Breast epithelium (tissue), 4 donors: ENCODE data around the gene TBCC. TPM values are rescaled to one million over a fixed set of nuclear protein-coding genes. Genes with fewer than 3 reads are reported as not detected.

ENCODE experiments used
- DNase-seq, 2 donors: peaks; one replicate each; pipeline ENCODE4 v3.0.0-alpha.2; 2019; ENCODE audit warnings: low spot score in 2 of 2
- H3K27ac ChIP-seq, 2 donors: fragments of 200-600 bp; sonication (generic) in 1 of 2; one replicate each; pipeline ENCODE4 v1.5.1; 2016 to 2019; ENCODE audit warnings: mild to moderate bottlenecking in 1 of 2
- H3K27me3 ChIP-seq, 2 donors: fragments of 200-600 bp; sonication (generic) in 1 of 2; one replicate each; pipeline versions ENCODE4 v1.5.1 to v1.6.0; 2017 to 2019; ENCODE audit warnings: control low read depth in 1 of 2, mild to moderate bottlenecking in 1 of 2
- H3K36me3 ChIP-seq: fragments of 200-600 bp; one replicate; pipeline ENCODE4 v1.5.1; 2019
- H3K4me1 ChIP-seq, 2 donors: fragments of 200-600 bp; sonication (generic); one replicate each; pipeline ENCODE4 v1.5.1; 2016 to 2019; ENCODE audit warnings: control low read depth in 1 of 2
- H3K4me3 ChIP-seq, 3 donors: fragments of 200-600 bp; sonication (generic); 1 replicate in 2 of 3; 2 replicates in 1 of 3; pipeline ENCODE4 v1.5.1; 2016 to 2019; ENCODE audit warnings: mild to moderate bottlenecking in 3 of 3, moderate library complexity in 2 of 3
- H3K9me3 ChIP-seq, 2 donors: fragments of 200-600 bp; sonication (generic) in 1 of 2; one replicate each; pipeline ENCODE4 v1.5.1; 2016 to 2019; ENCODE audit warnings: control low read depth in 1 of 2
- POLR2A ChIP-seq: fragments of 450-650 bp; IDR thresholded peaks from one replicate; pipeline ENCODE4 v1.6.1; 2016; ENCODE audit warnings: antibody characterized with exemption, mild to moderate bottlenecking, moderate library complexity
- POLR2AphosphoS5 ChIP-seq, 3 donors: sonication (generic); formaldehyde crosslinking; IDR thresholded peaks; one replicate each; pipeline ENCODE4 v1.6.1; 2017; ENCODE audit warnings: antibody characterized with exemption in 3 of 3
- intact Hi-C: fragments of 100-400 bp; cut with DNase I; formaldehyde crosslinking; loops from one replicate; pipeline ENCODE4 v1.15.1; 2023; ENCODE audit warnings: low total_unique reads
- total RNA-seq, 3 donors: library from RNA; depleted of rRNA; stranded (reverse); fragments of >200 nt; gene quantifications; one replicate each; pipeline ENCODE4 v1.1.0, GENCODE V29; 2016
- TF ChIP-seq, protein P1 (sequence below), 3 donors: fragments of 450-650 bp; IDR thresholded peaks; one replicate each; pipeline ENCODE4 v1.5.1; 2016 to 2017; ENCODE audit warnings: antibody characterized with exemption in 3 of 3, mild to moderate bottlenecking in 3 of 3, moderate library complexity in 3 of 3

The TBCC gene
- total RNA-seq, 3 donors from 2014 or later, result 21.3 to 27.7 (median 26.3) TPM

DNA sequence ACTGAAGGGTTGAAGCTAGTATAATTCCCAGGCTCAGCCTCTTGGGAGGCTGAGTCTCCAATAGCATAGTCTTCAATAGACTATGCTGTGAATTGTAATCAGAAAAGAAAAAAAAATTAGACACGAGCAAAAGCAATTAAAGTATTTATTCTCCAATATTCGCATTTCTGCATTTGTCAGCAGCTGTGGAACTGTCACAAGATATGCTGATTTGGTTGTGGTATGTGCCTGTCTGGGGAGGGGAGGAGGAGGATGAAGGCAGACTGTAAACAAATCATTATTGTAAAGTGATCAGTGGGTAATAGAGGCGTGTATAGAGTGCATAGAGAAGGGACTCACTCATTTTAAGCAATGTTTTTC is 25.8 kb upstream of the TBCC start:
- no peaks in the 10 kb centered on the region for H3K9me3 ChIP-seq
- no peaks in the 10 kb centered on the region for H3K4me1 ChIP-seq
- TF ChIP-seq POLR2A, result no peak
- TF ChIP-seq POLR2AphosphoS5 (IDR thresholded peaks at IDR 0.05), result no peak
- TF ChIP-seq, protein P1, sequence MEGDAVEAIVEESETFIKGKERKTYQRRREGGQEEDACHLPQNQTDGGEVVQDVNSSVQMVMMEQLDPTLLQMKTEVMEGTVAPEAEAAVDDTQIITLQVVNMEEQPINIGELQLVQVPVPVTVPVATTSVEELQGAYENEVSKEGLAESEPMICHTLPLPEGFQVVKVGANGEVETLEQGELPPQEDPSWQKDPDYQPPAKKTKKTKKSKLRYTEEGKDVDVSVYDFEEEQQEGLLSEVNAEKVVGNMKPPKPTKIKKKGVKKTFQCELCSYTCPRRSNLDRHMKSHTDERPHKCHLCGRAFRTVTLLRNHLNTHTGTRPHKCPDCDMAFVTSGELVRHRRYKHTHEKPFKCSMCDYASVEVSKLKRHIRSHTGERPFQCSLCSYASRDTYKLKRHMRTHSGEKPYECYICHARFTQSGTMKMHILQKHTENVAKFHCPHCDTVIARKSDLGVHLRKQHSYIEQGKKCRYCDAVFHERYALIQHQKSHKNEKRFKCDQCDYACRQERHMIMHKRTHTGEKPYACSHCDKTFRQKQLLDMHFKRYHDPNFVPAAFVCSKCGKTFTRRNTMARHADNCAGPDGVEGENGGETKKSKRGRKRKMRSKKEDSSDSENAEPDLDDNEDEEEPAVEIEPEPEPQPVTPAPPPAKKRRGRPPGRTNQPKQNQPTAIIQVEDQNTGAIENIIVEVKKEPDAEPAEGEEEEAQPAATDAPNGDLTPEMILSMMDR (IDR thresholded peaks at IDR 0.05), result no peak
- intact Hi-C loops, result no loop called here
- peak overlapping the region in 2 of 3 donors; percentile 44 to 60 for H3K4me3 ChIP-seq
- peak overlapping the region in 1 of 2 donors; percentile 29 for H3K27ac ChIP-seq
- no peaks in the 10 kb centered on the region for H3K27me3 ChIP-seq
- no peaks in the 10 kb centered on the region for H3K36me3 ChIP-seq
- DNase-seq, result no peak

DNA sequence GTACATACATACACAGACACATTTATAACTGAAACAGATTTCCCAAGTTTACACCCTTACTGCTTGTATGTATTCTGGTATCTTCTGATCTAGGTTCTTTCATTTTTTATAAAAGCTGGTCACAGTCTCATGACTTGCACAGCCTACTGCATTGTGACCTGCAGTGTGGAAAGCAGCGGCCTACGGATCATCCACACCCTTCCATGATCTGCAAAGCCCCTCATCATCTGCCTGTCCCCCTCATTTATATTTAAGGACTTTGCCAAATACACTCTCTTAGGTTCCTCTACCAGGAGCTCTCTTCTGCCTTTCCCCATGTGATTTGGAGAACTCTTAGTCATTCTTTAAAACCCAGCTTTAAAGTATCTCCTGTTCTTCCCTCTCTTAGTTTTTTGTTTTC is 23.9 kb upstream of the TBCC start:
- no peak overlapping the region for H3K27ac ChIP-seq
- H3K4me3 ChIP-seq, result no peak overlapping the region
- no peaks in the 10 kb centered on the region for H3K4me1 ChIP-seq
- H3K27me3 ChIP-seq, result no peaks in the 10 kb centered on the region
- H3K9me3 ChIP-seq, result no peaks in the 10 kb centered on the region
- no peaks in the 10 kb centered on the region for H3K36me3 ChIP-seq
- DNase-seq, result no peak
- TF ChIP-seq POLR2AphosphoS5 (IDR thresholded peaks at IDR 0.05), result no peak
- TF ChIP-seq, protein P1 (IDR thresholded peaks at IDR 0.05), result no peak
- TF ChIP-seq POLR2A, result no peak
- intact Hi-C loops, result no loop called here

DNA sequence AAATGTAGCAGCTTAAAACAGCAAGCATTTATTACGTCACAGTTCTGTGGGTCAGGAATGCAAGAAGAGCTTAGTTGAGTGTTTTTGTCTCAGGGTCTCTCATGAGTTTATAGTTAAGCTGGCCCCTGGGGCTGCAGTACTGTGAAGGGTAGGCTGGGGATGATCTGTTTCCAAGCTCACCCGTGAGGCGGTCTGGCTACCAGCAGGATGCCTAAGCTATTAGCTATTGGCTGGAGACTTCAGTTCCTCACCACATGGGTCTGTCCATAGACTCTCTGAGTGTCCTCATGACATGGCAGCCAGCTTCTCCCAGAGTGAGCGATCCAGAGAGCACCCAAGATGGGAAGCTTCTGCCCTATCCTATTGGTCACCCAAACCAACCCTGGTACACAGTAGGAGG is 23.1 kb upstream of the TBCC start:
- Histone ChIP-seq H3K27me3 (no peaks in the 10 kb centered on the region), H3K27ac (no peak overlapping the region), H3K4me3 (no peak overlapping the region), H3K36me3 (no peaks in the 10 kb centered on the region), H3K9me3 (no peaks in the 10 kb centered on the region), H3K4me1 (no peaks in the 10 kb centered on the region)
- no peak for TF ChIP-seq POLR2AphosphoS5 (IDR thresholded peaks at IDR 0.05)
- TF ChIP-seq, protein P1 (IDR thresholded peaks at IDR 0.05), result no peak
- TF ChIP-seq POLR2A, result no peak
- intact Hi-C loops, result no loop called here
- no peak for DNase-seq

DNA sequence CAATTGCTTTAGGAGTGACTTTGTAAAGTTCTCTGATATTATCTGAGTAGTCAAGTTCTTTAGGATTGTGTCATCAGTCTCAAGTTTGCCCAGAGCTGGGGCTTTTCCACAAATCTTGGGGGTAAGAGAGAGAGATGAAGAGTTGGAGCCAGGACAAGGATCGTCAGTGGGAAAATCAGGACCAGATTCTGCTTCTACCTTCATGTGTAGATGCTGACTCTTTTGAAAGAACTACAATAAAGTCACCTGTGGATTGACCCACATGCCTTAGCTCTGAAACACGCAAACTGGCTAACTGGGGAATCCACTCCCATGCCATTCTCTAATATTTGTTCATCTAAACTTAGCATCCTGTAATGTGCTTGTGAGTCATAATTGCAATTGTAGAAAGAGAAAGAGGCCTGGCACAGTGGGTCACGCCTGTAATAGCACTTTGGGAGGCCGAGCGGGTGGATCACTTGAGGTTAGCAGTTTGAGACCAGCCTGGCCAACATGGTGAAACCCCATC is 20.3 kb upstream of the TBCC start:
- Histone ChIP-seq H3K4me1 (no peaks in the 10 kb centered on the region), H3K27ac (peak overlapping the region in 1 of 2 donors; percentile 17), H3K36me3 (no peaks in the 10 kb centered on the region), H3K27me3 (no peaks in the 10 kb centered on the region), H3K4me3 (no peak overlapping the region), H3K9me3 (no peaks in the 10 kb centered on the region)
- DNase-seq, result no peak
- no peak for TF ChIP-seq POLR2AphosphoS5 (IDR thresholded peaks at IDR 0.05)
- no peak for TF ChIP-seq POLR2A
- TF ChIP-seq, protein P1 (IDR thresholded peaks at IDR 0.05), result no peak
- intact Hi-C loops, result no loop called here

DNA sequence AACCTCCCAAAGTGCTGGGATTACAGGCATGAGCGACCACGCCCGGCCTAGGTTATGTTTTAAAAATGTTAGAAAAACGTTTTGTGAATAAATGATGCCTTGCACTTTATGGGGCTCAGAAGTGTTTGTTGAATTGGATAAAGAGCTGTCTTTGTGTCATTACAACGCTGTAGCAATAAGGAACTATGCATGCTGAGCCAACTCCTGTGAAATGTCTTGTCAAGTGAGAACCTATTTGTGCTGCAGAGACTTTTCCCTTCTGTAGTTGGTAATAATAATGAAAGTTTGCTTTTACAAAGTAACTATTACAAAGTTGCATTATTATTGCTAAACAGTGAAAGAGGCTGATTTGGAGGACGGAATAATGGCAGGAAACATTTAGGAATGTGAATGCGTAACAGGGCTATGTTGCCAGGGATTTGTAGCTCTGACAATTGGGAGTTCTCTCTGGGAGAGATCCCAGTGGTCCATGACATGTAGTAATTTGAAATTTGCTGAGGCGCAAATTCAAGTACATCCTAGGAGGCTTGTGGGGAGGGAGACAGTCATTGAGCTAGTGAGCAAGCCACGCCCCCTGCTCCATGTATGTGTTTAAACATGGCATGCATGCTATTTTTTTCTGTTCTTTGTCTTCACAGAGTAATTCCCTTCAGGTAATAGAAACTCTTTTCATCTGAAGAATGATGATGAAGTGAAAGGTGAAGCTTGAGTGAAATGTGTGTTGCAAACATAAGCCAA is 19.2 kb upstream of the TBCC start:
- no peaks in the 10 kb centered on the region for H3K36me3 ChIP-seq
- intact Hi-C loops, result no loop called here
- H3K4me3 ChIP-seq, result no peak overlapping the region
- H3K9me3 ChIP-seq, result no peaks in the 10 kb centered on the region
- DNase-seq, result no peak
- no peaks in the 10 kb centered on the region for H3K27me3 ChIP-seq
- no peak overlapping the region for H3K27ac ChIP-seq
- H3K4me1 ChIP-seq, result no peaks in the 10 kb centered on the region
- TF ChIP-seq, protein P1 (IDR thresholded peaks at IDR 0.05), result no peak
- TF ChIP-seq POLR2A (no peak), POLR2AphosphoS5 (IDR thresholded peaks at IDR 0.05) (no peak)
